ENCODE data around the gene KRTAP10-3.
"Not testable (repeated sequence)": the region's sequence is repeated elsewhere in the genome, so short reads cannot be mapped to it uniquely, and the experiment has no call there.

The KRTAP10-3 gene

GRCh38 chr21:44558695-44559094 lies at the start of gene KRTAP10-3:
KRTAP10-3 (minus strand) TSS chr21:44558795; CDS start chr21:44558715, 80 bp downstream.
- DNase-seq (ENCODE audit: low read depth): no peak
- no peak for TF ChIP-seq CTCF (IDR thresholded peaks at IDR 0.05; ENCODE audit: low read length, missing control alignments)
- no peak within 1 kb of the TSS for H3K4me3 ChIP-seq (replicated peaks; ENCODE audit: low read depth, low read length)

- no peak overlapping the region for H3K4me3 ChIP-seq (replicated peaks; ENCODE audit: low read depth, low read length)
- TF ChIP-seq CTCF (IDR thresholded peaks at IDR 0.05; ENCODE audit: low read length, missing control alignments): no peak
- DNase-seq (ENCODE audit: low read depth): no peak
These were observed 47.9 kb upstream of the KRTAP10-3 start for GRCh38 chr21:44606495-44606894.

- DNase-seq (ENCODE audit: low read depth): no peak
- H3K4me3 ChIP-seq (replicated peaks; ENCODE audit: low read depth, low read length): no peak overlapping the region
- TF ChIP-seq CTCF (IDR thresholded peaks at IDR 0.05; ENCODE audit: low read length, missing control alignments): no peak
These were observed 45.3 kb upstream of the KRTAP10-3 start for GRCh38 chr21:44603911-44604310.

- no peak for TF ChIP-seq CTCF (IDR thresholded peaks at IDR 0.05; ENCODE audit: low read length, missing control alignments)
- DNase-seq (ENCODE audit: low read depth): no peak
- no peak overlapping the region for H3K4me3 ChIP-seq (replicated peaks; ENCODE audit: low read depth, low read length)
These were observed 44.7 kb upstream of the KRTAP10-3 start for GRCh38 chr21:44603109-44603875.

- DNase-seq (ENCODE audit: low read depth): no peak
- TF ChIP-seq CTCF (IDR thresholded peaks at IDR 0.05; ENCODE audit: low read length, missing control alignments): no peak
- H3K4me3 ChIP-seq (replicated peaks; ENCODE audit: low read depth, low read length): no peak overlapping the region
These were observed 43.9 kb upstream of the KRTAP10-3 start for GRCh38 chr21:44602463-44602850.

- TF ChIP-seq CTCF (IDR thresholded peaks at IDR 0.05; ENCODE audit: low read length, missing control alignments): no peak
- no peak overlapping the region for H3K4me3 ChIP-seq (replicated peaks; ENCODE audit: low read depth, low read length)
- DNase-seq (ENCODE audit: low read depth): no peak
These were observed 43.2 kb upstream of the KRTAP10-3 start for GRCh38 chr21:44601596-44602462.

- not testable (repeated sequence) for H3K4me3 ChIP-seq (replicated peaks; ENCODE audit: low read depth, low read length); DNase-seq (ENCODE audit: low read depth)
These were observed 42.5 kb upstream of the KRTAP10-3 start for GRCh38 chr21:44601091-44601490.

- not testable (repeated sequence) for DNase-seq (ENCODE audit: low read depth); H3K4me3 ChIP-seq (replicated peaks; ENCODE audit: low read depth, low read length)
These were observed 41.8 kb upstream of the KRTAP10-3 start, which contains the start of gene KRTAP10-7 for GRCh38 chr21:44600118-44600978. KRTAP10-7 (plus strand) TSS chr21:44600597; CDS start chr21:44600622, 25 bp downstream.

All from fibroblast of pulmonary artery (primary cell).